RWPE2 (cell line): ENCODE data around the gene C1QTNF6.
A peak's percentile ranks its signal among the peaks of the same experiment; 100 is the strongest.

ENCODE experiments used
- ATAC-seq: fragments of 200-7000 bp; cut with Tn5 transposase; 3 replicates; pipeline ENCODE4 v1.9.1; 2021; ENCODE audit warnings: low read depth
- DNase-seq: peaks from one replicate; pipeline ENCODE4 v3.0.0-alpha.2; 2020; ENCODE audit warnings: low spot score
- H3K27ac ChIP-seq: fragments of 450-650 bp; 2 replicates; pipeline ENCODE4 v1.5.1; 2017; ENCODE audit warnings: mild to moderate bottlenecking; ENCODE audit not compliant: poor library complexity, severe bottlenecking
- H3K27me3 ChIP-seq: fragments of 250-450 bp; sonication (Bioruptor Pico); 2 replicates; pipeline ENCODE4 v1.5.1; 2021; ENCODE audit warnings: mild to moderate bottlenecking, moderate library complexity; ENCODE audit not compliant: insufficient read depth, poor library complexity, severe bottlenecking
- H3K36me3 ChIP-seq: fragments of 250-450 bp; sonication (Bioruptor Pico); 2 replicates; pipeline ENCODE4 v1.5.1; 2020; ENCODE audit warnings: low read depth, mild to moderate bottlenecking, moderate library complexity
- H3K4me1 ChIP-seq: fragments of 250-450 bp; sonication (Bioruptor Pico); 2 replicates; pipeline ENCODE4 v1.5.1; 2021; ENCODE audit warnings: mild to moderate bottlenecking, moderate library complexity; ENCODE audit not compliant: insufficient read depth, poor library complexity, severe bottlenecking
- H3K4me3 ChIP-seq: fragments of 250-450 bp; sonication (Bioruptor Pico); 2 replicates; pipeline ENCODE4 v1.5.1; 2021; ENCODE audit warnings: mild to moderate bottlenecking, moderate library complexity; ENCODE audit not compliant: severe bottlenecking
- H3K9me3 ChIP-seq: fragments of 250-450 bp; sonication (Bioruptor Pico); 2 replicates; pipeline ENCODE4 v1.5.1; 2021; ENCODE audit warnings: mild to moderate bottlenecking, moderate library complexity; ENCODE audit not compliant: severe bottlenecking
- TF ChIP-seq, protein P1 (sequence below): fragments of 450-650 bp; IDR thresholded peaks from one replicate; pipeline ENCODE4 v1.5.1; 2017; ENCODE audit warnings: mild to moderate bottlenecking, moderate library complexity; ENCODE audit not compliant: poor library complexity, severe bottlenecking

C1QTNF6 gene

DNA sequence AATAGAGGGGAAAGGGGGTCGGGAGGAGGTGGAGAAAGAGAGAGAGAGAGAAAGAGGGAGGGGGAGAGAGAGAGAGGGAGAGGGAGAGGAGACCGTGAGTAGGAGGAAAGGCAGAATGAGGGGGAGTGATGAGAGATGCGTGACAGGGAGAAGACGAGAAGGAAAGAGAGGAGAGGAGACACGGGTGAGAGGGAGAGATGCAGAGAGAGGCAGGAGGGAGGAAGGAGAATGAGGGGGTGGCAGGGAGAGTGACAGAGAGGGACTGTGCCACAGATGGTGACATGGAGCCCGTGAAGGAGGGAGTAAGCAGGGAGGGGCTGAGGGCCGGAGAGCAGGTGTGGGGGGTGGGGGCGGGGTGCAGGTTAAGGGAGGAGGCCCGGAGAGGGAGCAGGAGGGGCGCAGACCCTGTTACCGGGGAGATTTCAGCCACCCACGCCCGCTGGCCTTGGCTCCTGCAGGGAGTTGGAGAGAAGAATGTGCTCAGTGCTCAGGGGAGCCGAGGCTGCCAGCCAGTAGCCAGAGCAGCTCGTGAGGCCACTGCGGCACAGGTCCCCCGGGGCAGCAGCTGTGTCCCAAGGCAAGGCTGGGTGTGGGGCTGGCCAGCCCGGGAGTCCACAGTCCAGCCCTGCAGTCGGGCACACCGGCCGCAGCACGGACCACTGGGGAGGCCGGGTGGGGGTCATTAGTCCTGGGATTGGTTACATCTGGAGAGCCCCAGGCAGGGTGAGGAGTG lies 24.3 kb upstream of the C1QTNF6 start, which contains the start of gene SSTR3:
Gene SSTR3, minus strand, starts transcription at position 304 of the 733 bp plus-strand sequence. CDS start 4,674 bp downstream, outside the sequence.
- peak; percentile 42 for DNase-seq
- H3K9me3 ChIP-seq, result no peaks in the 10 kb centered on the region
- H3K4me3 ChIP-seq, result no peak within 1 kb of the TSS
- H3K27me3 ChIP-seq, result no peaks in the 10 kb centered on the region
- no peaks in the 10 kb centered on the region for H3K36me3 ChIP-seq
- ATAC-seq, result peak; percentile 51; the same call in 2 of the 3 replicates
- H3K4me1 ChIP-seq, result no peaks in the 10 kb centered on the region
- no peak within 1 kb of the TSS for H3K27ac ChIP-seq
- TF ChIP-seq, protein P1, sequence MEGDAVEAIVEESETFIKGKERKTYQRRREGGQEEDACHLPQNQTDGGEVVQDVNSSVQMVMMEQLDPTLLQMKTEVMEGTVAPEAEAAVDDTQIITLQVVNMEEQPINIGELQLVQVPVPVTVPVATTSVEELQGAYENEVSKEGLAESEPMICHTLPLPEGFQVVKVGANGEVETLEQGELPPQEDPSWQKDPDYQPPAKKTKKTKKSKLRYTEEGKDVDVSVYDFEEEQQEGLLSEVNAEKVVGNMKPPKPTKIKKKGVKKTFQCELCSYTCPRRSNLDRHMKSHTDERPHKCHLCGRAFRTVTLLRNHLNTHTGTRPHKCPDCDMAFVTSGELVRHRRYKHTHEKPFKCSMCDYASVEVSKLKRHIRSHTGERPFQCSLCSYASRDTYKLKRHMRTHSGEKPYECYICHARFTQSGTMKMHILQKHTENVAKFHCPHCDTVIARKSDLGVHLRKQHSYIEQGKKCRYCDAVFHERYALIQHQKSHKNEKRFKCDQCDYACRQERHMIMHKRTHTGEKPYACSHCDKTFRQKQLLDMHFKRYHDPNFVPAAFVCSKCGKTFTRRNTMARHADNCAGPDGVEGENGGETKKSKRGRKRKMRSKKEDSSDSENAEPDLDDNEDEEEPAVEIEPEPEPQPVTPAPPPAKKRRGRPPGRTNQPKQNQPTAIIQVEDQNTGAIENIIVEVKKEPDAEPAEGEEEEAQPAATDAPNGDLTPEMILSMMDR, result no peak

DNA sequence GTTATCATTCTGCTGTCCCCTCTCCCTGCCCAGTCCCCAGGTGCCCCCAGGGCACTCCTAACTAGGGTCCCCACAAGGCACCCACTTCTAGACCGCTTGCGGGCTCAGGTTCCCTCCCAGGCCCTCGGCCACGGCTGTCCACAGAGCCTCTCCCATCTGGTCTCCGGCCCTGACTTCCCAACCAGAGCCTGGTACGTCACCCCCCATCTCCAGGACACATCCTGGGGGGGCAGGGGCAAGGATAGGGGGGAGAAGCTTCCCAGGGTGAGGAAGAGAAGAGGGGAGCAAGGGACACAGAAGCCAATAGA lies 23.8 kb upstream of the C1QTNF6 start:
- H3K27me3 ChIP-seq, result no peaks in the 10 kb centered on the region
- no peaks in the 10 kb centered on the region for H3K36me3 ChIP-seq
- H3K27ac ChIP-seq, result no peak overlapping the region
- no peak for ATAC-seq
- H3K4me1 ChIP-seq, result no peaks in the 10 kb centered on the region
- TF ChIP-seq, protein P1, result no peak
- no peaks in the 10 kb centered on the region for H3K9me3 ChIP-seq
- DNase-seq, result no peak
- H3K4me3 ChIP-seq, result no peak overlapping the region

DNA sequence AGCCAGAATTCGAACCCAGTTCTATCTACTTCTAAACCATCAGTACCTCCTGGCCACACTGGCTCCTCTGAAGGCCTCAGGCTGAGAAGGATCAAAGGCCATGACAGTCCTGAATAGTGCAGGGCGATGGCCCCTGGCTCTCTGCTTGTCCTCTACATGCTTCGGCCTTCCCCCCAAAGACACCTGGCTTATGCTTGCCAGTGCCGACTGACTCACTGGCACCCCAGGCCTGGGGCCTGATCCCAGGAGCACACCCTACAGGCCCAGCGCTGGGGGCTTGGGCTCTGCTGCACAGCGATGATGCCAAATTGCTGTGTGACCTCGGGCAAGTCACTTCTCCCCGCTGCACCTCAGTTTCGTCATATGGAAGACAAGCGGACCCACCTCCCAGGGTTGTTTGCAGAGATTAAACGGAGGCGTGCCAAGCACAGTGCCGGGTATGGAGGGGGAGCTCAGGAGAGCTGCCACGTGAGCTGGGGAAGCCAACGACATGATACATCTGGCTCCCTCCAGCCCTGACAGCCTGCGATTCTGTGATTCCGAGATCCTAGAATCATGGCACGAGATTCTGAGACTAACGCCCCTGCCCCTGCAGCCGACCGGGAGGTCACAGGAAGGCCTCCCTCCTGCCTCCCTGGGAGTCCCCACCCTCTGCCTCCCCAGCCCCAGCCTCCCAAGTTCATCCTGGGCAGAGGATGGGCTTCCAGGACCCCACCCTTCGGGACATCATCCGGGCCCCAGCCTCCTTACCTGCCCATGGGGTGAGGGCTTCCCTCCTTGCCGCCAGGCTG lies 23.2 kb upstream of the C1QTNF6 start:
- H3K36me3 ChIP-seq, result no peaks in the 10 kb centered on the region
- H3K27ac ChIP-seq, result no peak overlapping the region
- ATAC-seq, result no peak
- H3K4me1 ChIP-seq, result no peaks in the 10 kb centered on the region
- H3K4me3 ChIP-seq, result no peak overlapping the region
- peak; percentile 37 for DNase-seq
- no peaks in the 10 kb centered on the region for H3K27me3 ChIP-seq
- H3K9me3 ChIP-seq, result no peaks in the 10 kb centered on the region
- TF ChIP-seq, protein P1, result no peak

DNA sequence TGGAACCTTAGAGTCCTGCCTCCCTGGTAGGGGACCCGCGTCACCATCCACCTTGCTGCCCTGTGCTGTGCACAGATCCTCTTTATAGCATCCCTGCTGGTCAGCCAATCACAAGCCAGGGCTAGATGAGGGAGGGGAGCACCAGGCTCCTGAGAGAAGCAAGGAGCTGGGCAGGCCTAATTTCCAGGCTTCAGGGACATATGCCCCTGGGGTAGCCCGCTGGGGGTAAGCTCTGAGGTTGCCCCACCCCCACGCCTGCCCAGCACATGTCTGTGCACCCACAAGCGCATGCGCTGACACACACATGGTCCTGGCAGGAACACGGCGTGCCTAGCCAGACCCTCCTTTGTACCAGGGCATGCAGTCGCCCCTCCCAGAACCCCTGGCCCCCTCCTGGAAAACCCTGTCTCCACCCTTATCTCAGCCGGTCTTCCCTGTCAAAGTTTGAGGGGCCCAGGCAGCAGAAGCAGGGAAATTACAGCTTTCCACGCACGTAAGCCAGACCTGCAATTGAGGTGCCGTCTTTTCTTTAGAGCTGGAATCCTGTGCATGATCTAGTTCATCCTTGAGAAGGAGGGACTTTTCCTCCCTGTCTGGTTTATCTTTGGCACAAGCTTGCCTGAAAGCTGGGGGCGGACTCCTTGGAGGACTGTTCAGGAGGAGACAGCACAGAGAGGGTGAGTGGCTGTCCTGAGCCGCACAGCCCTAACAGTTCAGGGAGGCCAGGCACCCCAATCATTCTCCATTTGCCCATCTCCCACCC lies 22.2 kb upstream of the C1QTNF6 start:
- TF ChIP-seq, protein P1, result no peak
- DNase-seq, result peak; percentile 43

More for the DNA sequence above, 22.2 kb upstream of the C1QTNF6 start:
- H3K4me1 ChIP-seq, result no peaks in the 10 kb centered on the region
- H3K27ac ChIP-seq, result no peak overlapping the region
- H3K36me3 ChIP-seq, result no peaks in the 10 kb centered on the region
- H3K9me3 ChIP-seq, result no peaks in the 10 kb centered on the region
- no peak for ATAC-seq
- H3K4me3 ChIP-seq, result no peak overlapping the region
- H3K27me3 ChIP-seq, result no peaks in the 10 kb centered on the region
